MM.1S (cell line): Measurements from ENCODE around the gene MARCO.

Source experiments
- DNase-seq: peaks from one replicate; pipeline ENCODE4 v3.0.0-alpha.2; 2015
- H2AFZ ChIP-seq: fragments of 300-600 bp; sonication (generic); 2 replicates; pipeline ENCODE4 v1.6.0; 2016; ENCODE audit warnings: antibody characterized with exemption, low read length
- H3F3A ChIP-seq: fragments of 300-600 bp; sonication (generic); 2 replicates; pipeline ENCODE4 v1.6.1; 2016; ENCODE audit warnings: mild to moderate bottlenecking, antibody characterized with exemption, low read length, moderate library complexity, mixed read lengths; ENCODE audit not compliant: insufficient read depth
- H3K27ac ChIP-seq: fragments of 300-600 bp; sonication (generic); 2 replicates; pipeline ENCODE4 v1.5.1; 2016; ENCODE audit warnings: mild to moderate bottlenecking, low read length
- H3K27me3 ChIP-seq: fragments of 300-600 bp; sonication (generic); replicated peaks from 2 replicates; pipeline ENCODE4 v1.6.0; 2016; ENCODE audit warnings: low read length; ENCODE audit not compliant: insufficient read depth
- H3K36me3 ChIP-seq: fragments of 300-600 bp; sonication (generic); replicated peaks from 2 replicates; pipeline ENCODE4 v1.6.1; 2016; ENCODE audit warnings: mild to moderate bottlenecking, low read length, mixed read lengths; ENCODE audit not compliant: insufficient read depth
- H3K4me1 ChIP-seq: fragments of 300-600 bp; sonication (generic); 2 replicates; pipeline ENCODE4 v1.6.1; 2016; ENCODE audit warnings: low read length, mixed read lengths
- H3K4me2 ChIP-seq: fragments of 300-600 bp; sonication (generic); 2 replicates; pipeline ENCODE4 v1.6.0; 2016; ENCODE audit warnings: low read depth, low read length
- H3K4me3 ChIP-seq: fragments of 300-600 bp; sonication (generic); 2 replicates; pipeline ENCODE4 v1.5.1; 2016; ENCODE audit warnings: low read length, mixed read lengths
- H3K79me2 ChIP-seq: fragments of 300-600 bp; sonication (generic); 2 replicates; pipeline ENCODE4 v1.6.1; 2016; ENCODE audit warnings: mixed run types, low read length, mixed read lengths
- H3K9ac ChIP-seq: fragments of 300-600 bp; sonication (generic); 2 replicates; pipeline ENCODE4 v1.6.1; 2016; ENCODE audit warnings: low read length, mixed read lengths
- H3K9me2 ChIP-seq: fragments of 300-600 bp; sonication (generic); replicated peaks from 2 replicates; pipeline ENCODE4 v1.6.1; 2016; ENCODE audit warnings: mild to moderate bottlenecking, low read length, mixed read lengths; ENCODE audit not compliant: insufficient read depth
- H3K9me3 ChIP-seq: fragments of 300-600 bp; sonication (generic); replicated peaks from 2 replicates; pipeline ENCODE4 v1.6.1; 2016; ENCODE audit warnings: mild to moderate bottlenecking, low read length, mixed read lengths; ENCODE audit not compliant: insufficient read depth
- H4K20me1 ChIP-seq: fragments of 300-600 bp; sonication (generic); 2 replicates; pipeline ENCODE4 v1.6.1; 2016; ENCODE audit warnings: mild to moderate bottlenecking, low read length, moderate library complexity, mixed read lengths; ENCODE audit not compliant: insufficient read depth
- EZH2 ChIP-seq: fragments of 300-600 bp; sonication (generic); optimal IDR thresholded peaks from 2 replicates; pipeline ENCODE3; 2017; ENCODE audit warnings: low read depth, mild to moderate bottlenecking, antibody characterized with exemption, low read length, mixed read lengths
- EZH2phosphoT487 ChIP-seq: fragments of 300-600 bp; sonication (generic); IDR thresholded peaks from 2 replicates; pipeline ENCODE4 v1.6.1; 2018; ENCODE audit warnings: antibody characterized with exemption, low read length
- TF ChIP-seq, protein P1 (sequence below): fragments of 300-600 bp; sonication (generic); IDR thresholded peaks from 2 replicates; pipeline ENCODE4 v1.5.1; 2016; ENCODE audit warnings: antibody characterized with exemption, low read length, mixed read lengths

Gene MARCO, protein sequence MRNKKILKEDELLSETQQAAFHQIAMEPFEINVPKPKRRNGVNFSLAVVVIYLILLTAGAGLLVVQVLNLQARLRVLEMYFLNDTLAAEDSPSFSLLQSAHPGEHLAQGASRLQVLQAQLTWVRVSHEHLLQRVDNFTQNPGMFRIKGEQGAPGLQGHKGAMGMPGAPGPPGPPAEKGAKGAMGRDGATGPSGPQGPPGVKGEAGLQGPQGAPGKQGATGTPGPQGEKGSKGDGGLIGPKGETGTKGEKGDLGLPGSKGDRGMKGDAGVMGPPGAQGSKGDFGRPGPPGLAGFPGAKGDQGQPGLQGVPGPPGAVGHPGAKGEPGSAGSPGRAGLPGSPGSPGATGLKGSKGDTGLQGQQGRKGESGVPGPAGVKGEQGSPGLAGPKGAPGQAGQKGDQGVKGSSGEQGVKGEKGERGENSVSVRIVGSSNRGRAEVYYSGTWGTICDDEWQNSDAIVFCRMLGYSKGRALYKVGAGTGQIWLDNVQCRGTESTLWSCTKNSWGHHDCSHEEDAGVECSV

DNA sequence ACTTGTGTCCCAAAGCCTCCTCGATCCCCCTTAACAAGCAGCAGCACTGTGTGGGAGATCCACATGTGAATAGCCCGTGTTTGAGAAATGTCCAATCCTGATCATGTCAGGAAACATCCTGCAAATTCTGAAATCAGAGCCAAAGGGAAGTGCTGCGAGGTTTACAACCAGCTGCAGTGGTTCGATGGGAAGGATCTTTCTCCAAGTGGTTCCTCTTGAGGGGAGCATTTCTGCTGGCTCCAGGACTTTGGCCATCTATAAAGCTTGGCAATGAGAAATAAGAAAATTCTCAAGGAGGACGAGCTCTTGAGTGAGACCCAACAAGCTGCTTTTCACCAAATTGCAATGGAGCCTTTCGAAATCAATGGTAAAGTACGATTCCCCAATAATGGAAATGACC, at the start of gene MARCO:
Gene MARCO (plus strand): TSS at position 164 of the 400 bp plus-strand sequence. CDS start 107 bp downstream, at position 271.
- no peak for DNase-seq
- Histone ChIP-seq H3K36me3 (no peaks in the 10 kb centered on the region), H2AFZ (no peak within 1 kb of the TSS), H3K9me2 (no peaks in the 10 kb centered on the region), H3K79me2 (no peaks in the 10 kb centered on the region), H3K27ac (no peak within 1 kb of the TSS), H3K4me1 (no peaks in the 10 kb centered on the region), H3K4me3 (no peak within 1 kb of the TSS), H3K27me3 (no peaks in the 10 kb centered on the region), H3K4me2 (no peak within 1 kb of the TSS), H3F3A (no peaks in the 10 kb centered on the region), H4K20me1 (no peaks in the 10 kb centered on the region), H3K9ac (no peak within 1 kb of the TSS), H3K9me3 (no peaks in the 10 kb centered on the region)
- TF ChIP-seq EZH2 (no peak), EZH2phosphoT487 (no peak)
- TF ChIP-seq, protein P1, sequence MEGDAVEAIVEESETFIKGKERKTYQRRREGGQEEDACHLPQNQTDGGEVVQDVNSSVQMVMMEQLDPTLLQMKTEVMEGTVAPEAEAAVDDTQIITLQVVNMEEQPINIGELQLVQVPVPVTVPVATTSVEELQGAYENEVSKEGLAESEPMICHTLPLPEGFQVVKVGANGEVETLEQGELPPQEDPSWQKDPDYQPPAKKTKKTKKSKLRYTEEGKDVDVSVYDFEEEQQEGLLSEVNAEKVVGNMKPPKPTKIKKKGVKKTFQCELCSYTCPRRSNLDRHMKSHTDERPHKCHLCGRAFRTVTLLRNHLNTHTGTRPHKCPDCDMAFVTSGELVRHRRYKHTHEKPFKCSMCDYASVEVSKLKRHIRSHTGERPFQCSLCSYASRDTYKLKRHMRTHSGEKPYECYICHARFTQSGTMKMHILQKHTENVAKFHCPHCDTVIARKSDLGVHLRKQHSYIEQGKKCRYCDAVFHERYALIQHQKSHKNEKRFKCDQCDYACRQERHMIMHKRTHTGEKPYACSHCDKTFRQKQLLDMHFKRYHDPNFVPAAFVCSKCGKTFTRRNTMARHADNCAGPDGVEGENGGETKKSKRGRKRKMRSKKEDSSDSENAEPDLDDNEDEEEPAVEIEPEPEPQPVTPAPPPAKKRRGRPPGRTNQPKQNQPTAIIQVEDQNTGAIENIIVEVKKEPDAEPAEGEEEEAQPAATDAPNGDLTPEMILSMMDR, result no peak

DNA sequence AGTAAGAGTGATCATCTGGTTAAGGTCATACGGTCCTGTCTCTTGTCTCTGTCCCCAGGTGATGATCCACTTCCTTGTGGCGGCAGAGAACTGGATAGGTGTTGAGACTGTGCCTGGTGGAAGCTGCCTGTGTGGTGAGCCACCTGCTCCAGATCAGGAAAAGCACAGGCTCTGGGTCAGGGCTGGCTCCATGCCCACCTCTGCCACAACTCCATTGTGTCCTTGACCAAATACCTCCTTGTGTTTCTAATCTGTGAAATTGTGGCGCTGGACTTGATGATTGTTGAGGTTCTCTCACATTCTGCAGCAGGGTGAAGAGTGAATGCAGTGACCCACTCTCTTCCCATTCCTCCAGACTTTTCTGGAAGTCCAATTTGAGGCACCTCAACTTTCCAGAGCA, 48.9 kb upstream of the MARCO start:
- no peak overlapping the region for H3K27ac ChIP-seq
- no peak for TF ChIP-seq EZH2phosphoT487
- no peak for TF ChIP-seq EZH2
- TF ChIP-seq, protein P1, result no peak
- H3K4me3 ChIP-seq, result no peak overlapping the region
- H3K27me3 ChIP-seq, result no peaks in the 10 kb centered on the region
- no peaks in the 10 kb centered on the region for H3K79me2 ChIP-seq
- no peaks in the 10 kb centered on the region for H3K4me1 ChIP-seq
- no peaks in the 10 kb centered on the region for H3K9me2 ChIP-seq
- H3K4me2 ChIP-seq, result no peak overlapping the region
- no peak for DNase-seq
- H2AFZ ChIP-seq, result no peak overlapping the region
- no peaks in the 10 kb centered on the region for H4K20me1 ChIP-seq
- H3K36me3 ChIP-seq, result no peaks in the 10 kb centered on the region
- H3F3A ChIP-seq, result no peaks in the 10 kb centered on the region
- no peaks in the 10 kb centered on the region for H3K9me3 ChIP-seq
- no peak overlapping the region for H3K9ac ChIP-seq

DNA sequence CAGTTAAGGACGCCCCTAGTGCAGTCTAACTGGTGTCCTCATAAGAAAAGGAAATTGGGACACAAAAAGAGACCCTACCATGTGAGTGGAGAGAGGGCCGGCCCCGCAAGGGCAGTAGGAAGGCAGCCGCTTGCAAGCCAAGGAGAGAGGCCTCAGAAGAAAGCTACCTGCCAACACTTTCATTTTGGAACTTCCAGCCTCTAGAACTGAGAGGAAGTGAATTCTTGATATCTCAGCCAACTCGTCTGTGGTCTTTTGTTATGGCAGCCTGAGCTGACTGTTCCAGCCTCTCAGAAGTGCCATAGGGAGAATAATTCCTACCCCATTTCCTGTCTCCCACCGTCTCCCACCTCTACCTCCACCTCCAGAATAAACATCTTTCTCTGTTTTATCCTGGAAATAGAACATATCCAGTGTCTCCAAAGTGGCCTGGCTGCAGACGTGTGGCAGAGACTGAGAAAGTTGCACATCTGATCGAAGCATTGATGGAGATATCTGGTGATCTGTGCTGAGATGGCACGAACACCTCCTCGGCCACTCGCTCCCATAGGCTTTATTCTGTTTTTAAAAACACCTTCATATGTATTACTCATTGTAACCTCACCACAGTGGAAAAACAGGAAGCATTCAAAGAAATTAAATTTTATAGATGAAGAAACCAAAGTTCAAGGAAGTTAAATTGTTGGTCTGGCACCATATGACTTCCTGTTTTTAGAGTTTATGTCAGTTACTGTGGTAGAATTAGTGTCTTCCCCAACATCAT, 39.5 kb upstream of the MARCO start:
- no peak overlapping the region for H3K9ac ChIP-seq
- no peaks in the 10 kb centered on the region for H3K4me1 ChIP-seq
- H3K27me3 ChIP-seq, result no peaks in the 10 kb centered on the region
- TF ChIP-seq, protein P1, result no peak
- TF ChIP-seq EZH2 (no peak), EZH2phosphoT487 (no peak)
- no peak overlapping the region for H3K4me2 ChIP-seq
- H2AFZ ChIP-seq, result no peak overlapping the region
- H3F3A ChIP-seq, result no peaks in the 10 kb centered on the region
- H3K27ac ChIP-seq, result no peak overlapping the region
- no peaks in the 10 kb centered on the region for H3K9me2 ChIP-seq
- no peaks in the 10 kb centered on the region for H3K79me2 ChIP-seq
- H4K20me1 ChIP-seq, result no peaks in the 10 kb centered on the region
- no peak for DNase-seq
- no peak overlapping the region for H3K4me3 ChIP-seq
- H3K9me3 ChIP-seq, result no peaks in the 10 kb centered on the region
- H3K36me3 ChIP-seq, result no peaks in the 10 kb centered on the region
